GM10266 (cell line): Measurements from ENCODE around the gene LRRC52.

Experiments used
- DNase-seq: peaks from one replicate; pipeline ENCODE4 v3.0.0; 2012; ENCODE audit errors: extremely low spot score
- TF ChIP-seq, protein P1 (sequence below): IDR thresholded peaks from 2 replicates; pipeline ENCODE4 v1.5.1; 2012; ENCODE audit warnings: mild to moderate bottlenecking, low read depth; ENCODE audit not compliant: control insufficient read depth, insufficient read depth; ENCODE audit errors: missing control alignments

LRRC52 gene, protein sequence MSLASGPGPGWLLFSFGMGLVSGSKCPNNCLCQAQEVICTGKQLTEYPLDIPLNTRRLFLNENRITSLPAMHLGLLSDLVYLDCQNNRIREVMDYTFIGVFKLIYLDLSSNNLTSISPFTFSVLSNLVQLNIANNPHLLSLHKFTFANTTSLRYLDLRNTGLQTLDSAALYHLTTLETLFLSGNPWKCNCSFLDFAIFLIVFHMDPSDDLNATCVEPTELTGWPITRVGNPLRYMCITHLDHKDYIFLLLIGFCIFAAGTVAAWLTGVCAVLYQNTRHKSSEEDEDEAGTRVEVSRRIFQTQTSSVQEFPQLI

DNA sequence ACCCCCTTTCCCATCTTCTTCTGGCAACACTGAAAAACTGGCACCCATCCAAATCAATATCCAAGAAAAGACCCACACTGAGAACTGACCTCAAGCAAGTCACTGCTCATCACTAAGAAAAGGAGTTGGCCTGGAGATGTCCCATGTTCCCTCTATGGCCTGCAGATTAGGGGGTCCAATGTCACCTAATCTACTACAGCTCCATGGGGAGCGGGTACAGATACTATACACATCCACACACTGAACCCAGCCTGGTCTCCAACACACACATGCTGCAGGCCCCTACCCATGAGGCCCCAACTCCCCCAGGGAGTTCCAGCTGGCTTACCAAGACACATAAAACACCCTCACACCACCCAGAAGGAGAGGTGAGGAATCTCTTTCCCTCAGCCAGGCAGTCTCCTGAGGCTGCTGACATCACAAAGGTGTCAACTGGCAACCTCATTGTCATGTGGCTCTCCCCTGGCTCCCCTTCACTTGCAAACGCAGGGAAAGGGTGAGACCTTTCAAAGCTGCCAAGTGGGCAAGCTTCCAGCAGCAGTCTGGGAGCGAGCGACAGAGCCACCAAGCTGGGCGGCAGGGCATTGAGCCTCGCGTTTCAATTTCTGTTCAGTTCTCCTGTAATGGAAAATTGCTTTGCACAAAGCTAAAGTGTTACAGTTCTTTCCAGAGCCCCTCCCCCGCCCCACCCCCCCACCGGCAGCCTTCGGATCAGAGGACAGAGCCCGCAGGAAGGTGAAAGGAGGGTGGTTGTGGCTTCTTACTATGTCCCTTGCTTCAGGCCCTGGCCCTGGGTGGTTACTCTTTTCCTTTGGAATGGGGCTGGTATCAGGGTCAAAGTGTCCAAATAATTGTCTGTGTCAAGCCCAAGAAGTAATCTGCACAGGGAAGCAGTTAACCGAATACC lies at the start of gene LRRC52:
Gene LRRC52, plus strand, starts transcription at position 469 of the 907 bp plus-strand sequence. Its CDS starts 297 bp downstream, at position 766.
- TF ChIP-seq, protein P1, sequence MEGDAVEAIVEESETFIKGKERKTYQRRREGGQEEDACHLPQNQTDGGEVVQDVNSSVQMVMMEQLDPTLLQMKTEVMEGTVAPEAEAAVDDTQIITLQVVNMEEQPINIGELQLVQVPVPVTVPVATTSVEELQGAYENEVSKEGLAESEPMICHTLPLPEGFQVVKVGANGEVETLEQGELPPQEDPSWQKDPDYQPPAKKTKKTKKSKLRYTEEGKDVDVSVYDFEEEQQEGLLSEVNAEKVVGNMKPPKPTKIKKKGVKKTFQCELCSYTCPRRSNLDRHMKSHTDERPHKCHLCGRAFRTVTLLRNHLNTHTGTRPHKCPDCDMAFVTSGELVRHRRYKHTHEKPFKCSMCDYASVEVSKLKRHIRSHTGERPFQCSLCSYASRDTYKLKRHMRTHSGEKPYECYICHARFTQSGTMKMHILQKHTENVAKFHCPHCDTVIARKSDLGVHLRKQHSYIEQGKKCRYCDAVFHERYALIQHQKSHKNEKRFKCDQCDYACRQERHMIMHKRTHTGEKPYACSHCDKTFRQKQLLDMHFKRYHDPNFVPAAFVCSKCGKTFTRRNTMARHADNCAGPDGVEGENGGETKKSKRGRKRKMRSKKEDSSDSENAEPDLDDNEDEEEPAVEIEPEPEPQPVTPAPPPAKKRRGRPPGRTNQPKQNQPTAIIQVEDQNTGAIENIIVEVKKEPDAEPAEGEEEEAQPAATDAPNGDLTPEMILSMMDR, result no peak
- DNase-seq, result no peak

DNA sequence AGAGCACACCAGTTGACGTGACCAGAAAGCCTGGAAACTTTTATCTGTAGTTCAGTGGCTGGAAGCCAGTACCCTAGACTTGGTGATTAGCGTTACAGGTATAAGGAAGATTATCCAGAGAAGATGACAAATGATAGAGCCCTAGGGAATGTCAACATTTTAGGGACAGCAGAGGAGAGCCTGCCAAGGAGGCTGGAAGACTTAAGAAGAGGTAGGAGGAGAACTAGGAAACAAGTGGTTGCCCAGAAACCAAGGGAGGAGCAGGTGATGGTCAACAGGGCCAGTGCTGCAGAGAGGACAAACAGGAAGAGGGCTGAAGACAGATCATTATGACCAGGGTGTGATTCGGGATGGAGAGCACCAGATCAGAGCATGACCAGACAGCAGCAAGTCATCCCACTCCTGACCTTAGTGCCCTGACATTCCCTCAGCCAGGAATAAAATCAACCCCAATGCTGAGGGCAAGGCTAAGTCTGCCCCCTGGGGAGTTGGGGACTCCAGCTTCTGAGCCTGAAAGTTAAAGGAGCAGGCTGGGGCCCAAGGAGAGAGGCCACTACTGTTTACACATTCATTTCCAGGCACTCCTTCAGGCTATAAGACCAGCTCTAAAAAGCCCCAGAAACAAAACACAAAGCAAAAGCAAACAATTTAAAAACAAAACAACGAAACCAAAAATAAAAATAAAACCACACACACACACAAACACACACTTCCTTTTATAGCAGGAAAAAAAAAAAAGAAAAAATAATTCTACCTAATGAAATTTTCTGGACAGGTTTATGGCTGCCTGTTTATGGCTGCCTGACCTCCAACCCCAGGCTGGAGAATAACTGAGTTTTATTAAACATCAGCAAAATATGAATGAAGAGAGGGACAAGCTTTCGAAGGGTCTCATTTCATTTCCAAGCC lies 48.6 kb upstream of the LRRC52 start:
- TF ChIP-seq, protein P1, result no peak
- no peak for DNase-seq

DNA sequence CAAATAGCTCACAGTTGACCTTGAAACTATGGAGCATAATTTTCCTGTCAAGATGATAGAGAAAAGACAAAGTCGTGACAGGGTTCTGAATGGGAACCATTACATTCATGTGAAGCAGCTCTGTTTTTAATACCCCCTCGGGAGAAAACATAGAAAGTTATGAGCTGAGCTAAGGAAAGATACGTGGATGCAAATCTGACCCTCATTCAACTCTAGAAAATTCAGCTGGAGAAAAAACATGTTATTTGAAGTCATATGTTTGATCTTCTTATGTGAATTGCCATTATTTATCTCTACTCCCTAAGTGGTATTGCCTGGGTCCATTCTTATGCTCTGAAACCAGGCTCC lies 48.0 kb upstream of the LRRC52 start:
- DNase-seq, result no peak
- TF ChIP-seq, protein P1, result no peak

DNA sequence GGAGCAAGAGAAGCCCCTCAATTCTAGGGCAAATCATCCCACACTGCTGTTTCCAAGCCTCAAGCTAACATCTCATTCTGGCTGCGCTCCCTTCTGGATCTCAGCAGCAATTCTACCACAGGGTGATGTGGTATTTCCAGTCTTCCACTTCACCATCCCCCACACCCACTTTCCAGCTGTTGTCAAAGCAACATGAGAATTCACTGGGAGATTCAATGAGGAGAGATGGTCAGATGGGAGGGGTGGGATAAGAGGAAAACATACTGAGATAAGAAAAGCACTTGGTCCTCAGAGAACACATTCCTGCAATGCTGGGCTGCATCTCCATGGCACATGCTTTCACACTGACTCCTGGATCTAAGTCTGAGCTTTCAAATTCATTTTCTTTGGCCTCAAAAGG lies 47.3 kb upstream of the LRRC52 start:
- DNase-seq, result no peak
- TF ChIP-seq, protein P1, result no peak

DNA sequence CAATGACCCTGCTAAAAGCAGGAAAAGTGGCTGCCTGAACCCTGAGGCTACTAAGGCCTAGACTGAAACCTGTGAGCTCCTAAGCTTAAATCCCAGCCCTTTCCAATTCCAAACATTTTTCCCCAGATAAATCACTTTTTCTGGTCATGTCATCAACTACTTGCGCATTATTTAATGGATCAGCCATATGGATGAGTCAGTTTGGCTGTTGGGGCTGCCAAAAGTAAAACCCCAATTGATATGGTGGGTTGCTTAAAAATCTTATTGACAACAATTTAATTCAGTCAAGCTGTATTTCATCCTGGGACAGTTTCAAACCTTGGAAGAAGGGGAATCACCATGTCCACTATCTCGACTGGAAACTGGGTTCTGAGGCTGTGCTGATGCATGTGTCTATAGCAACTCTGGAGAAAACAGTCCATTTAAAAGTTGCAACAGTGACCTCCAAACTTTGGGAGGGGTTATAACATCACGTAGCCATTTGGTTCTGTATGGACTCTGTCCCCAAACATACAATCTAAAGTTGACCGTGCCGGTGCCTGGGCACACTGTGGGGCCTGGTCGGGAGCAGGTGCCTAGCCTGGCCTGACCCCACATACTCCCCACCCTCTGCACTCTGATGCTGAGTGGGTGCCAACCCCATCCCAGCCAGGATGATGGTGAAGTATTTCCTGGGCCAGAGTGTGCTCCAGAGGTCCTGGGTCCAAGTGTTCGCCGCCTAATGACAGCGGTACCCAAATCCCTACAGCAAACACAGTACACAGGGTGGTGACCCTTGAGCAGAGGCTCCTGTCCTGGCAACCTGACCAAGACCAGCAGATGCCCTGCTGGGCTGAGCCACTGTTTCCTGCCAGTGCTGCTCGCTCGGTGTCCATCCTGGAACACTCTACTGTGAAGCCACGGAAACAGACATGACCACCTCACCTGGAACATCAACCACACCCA lies 46.5 kb upstream of the LRRC52 start:
- DNase-seq, result no peak
- TF ChIP-seq, protein P1, result no peak

DNA sequence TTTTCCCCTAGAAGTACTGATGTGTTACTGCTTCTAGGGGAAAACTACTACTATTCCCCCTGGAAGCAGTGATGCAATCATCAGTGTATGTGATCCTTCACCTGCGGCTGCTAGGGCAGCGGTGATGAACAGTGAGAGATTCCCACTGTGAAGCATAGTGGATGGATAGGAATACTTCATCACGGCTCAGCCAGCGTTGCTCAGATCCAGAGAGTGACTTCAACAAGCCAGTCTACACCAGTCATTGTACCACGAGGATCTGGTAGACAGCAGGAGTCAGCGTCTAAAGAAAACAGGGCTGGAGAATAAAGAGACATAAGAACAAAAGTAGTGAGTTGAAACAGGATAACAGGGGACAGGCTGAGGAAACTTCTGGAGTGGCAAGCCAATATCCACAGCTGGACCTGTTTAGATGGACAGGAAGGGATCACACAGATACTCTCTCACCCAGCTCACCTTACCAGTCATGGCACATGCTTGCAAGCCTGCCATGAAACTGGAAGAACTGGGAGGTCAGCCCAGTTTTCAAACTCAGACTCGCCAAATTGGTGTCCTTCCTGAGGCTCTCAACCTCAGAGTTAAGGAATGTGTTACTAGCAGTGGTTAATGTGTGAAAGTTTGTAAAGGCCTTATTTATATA lies 42.4 kb upstream of the LRRC52 start:
- DNase-seq, result no peak
- TF ChIP-seq, protein P1, result no peak
